ENCODE data around the gene SIRT1.
"Not testable (repeated sequence)": the region's sequence is repeated elsewhere in the genome, so short reads cannot be mapped to it uniquely, and the experiment has no call there.

Gene SIRT1

GRCh38 chr10:67878133-67878532 is 6.3 kb upstream of the SIRT1 start:
- DNase-seq: no peak

- no peak for DNase-seq
Measured at GRCh38 chr10:67883710-67884312, 645 bp upstream of the SIRT1 start.

GRCh38 chr10:67884842-67885670 is 600 bp downstream of the SIRT1 start:
- peak; percentile 84 for DNase-seq

GRCh38 chr10:67893637-67894036 is 9.2 kb downstream of the SIRT1 start:
- no peak for DNase-seq

- no peak for DNase-seq
Measured at GRCh38 chr10:67903581-67903980, 19.1 kb downstream of the SIRT1 start.

- DNase-seq: no peak
Measured at GRCh38 chr10:67912331-67912946, 28.0 kb downstream of the SIRT1 start.

- DNase-seq: no peak
Measured at GRCh38 chr10:67914777-67915340, 30.4 kb downstream of the SIRT1 start.

GRCh38 chr10:67917169-67917568 is 32.7 kb downstream of the SIRT1 start:
- no peak for DNase-seq

GRCh38 chr10:67917679-67918078 is 33.2 kb downstream of the SIRT1 start:
- DNase-seq: no peak

- no peak for DNase-seq
Measured at GRCh38 chr10:67921065-67921464, 36.6 kb downstream of the SIRT1 start.

GRCh38 chr10:67923551-67923950 is 39.1 kb downstream of the SIRT1 start:
- no peak for DNase-seq

- no peak for DNase-seq
Measured at GRCh38 chr10:67924136-67924535, 39.7 kb downstream of the SIRT1 start.

GRCh38 chr10:67925449-67926005 is 41.1 kb downstream of the SIRT1 start:
- no peak for DNase-seq

- DNase-seq: no peak
Measured at GRCh38 chr10:67926951-67927350, 42.5 kb downstream of the SIRT1 start.

- no peak for DNase-seq
Measured at GRCh38 chr10:67933199-67933598, 48.7 kb downstream of the SIRT1 start.

- no peak for DNase-seq
Measured at GRCh38 chr10:67934336-67934735, 49.9 kb downstream of the SIRT1 start.

- no peak for DNase-seq
Measured at GRCh38 chr10:67935223-67935622, 50.8 kb downstream of the SIRT1 start.

- no peak for DNase-seq
Measured at GRCh38 chr10:67936416-67936815, 52.0 kb downstream of the SIRT1 start.

- DNase-seq: no peak
Measured at GRCh38 chr10:67943917-67944316, 59.5 kb downstream of the SIRT1 start.

- no peak for DNase-seq
Measured at GRCh38 chr10:67955614-67956013, 71.2 kb downstream of the SIRT1 start.

GRCh38 chr10:67959839-67960476 is 75.5 kb downstream of the SIRT1 start:
- no peak for DNase-seq

- DNase-seq: no peak
Measured at GRCh38 chr10:67965456-67965855, 81.0 kb downstream of the SIRT1 start.

- DNase-seq: not testable (repeated sequence)
Measured at GRCh38 chr10:67966035-67966434, 81.6 kb downstream of the SIRT1 start.
